ENCODE data around the gene KCND2.
"Not testable (repeated sequence)": the region's sequence is repeated elsewhere in the genome, so short reads cannot be mapped to it uniquely, and the experiment has no call there.

The KCND2 gene

DNA sequence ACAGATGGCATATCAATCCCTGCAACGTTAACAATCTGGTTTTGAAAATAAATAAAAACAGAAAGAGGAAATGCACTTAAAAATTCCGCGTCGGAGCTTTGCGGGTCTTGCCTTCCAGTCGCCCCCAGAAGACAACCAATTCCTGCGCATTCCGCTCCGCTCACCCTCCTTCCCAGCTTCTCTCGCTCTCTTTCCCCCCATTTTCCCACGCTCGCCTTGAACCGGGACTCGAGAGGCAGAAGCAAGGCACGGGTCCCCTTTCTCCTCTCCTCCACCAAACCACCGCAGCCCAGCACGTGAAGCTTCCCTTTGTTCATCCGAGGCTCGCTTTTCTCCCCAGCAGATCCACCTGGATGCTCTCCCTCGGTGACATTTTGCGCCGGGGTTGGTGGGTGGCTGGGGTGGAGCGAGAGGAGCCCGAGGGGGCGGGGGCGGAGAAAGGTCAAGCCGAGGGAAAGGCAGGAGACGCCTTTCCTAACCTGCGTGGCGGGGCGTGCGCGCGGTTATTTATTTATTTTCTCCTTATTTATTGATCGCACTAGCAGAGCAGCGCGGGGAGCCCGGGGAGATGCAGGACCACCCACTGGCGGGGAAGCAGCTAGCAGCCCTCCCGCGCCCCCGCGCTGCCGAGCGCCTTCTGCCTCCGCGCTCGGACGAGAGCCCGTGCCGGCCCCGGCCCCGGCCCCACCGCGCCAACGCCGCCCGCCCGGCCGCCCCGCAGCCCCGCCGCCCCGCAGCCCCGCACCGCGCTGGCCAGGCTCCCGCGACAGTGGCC lies at the start of gene KCND2:
TSS of gene KCND2 (plus strand) at position 475 of the 775 bp plus-strand sequence.
- DNase-seq (ENCODE audit: low read depth) = peak; percentile 12
- TF ChIP-seq, protein P1, sequence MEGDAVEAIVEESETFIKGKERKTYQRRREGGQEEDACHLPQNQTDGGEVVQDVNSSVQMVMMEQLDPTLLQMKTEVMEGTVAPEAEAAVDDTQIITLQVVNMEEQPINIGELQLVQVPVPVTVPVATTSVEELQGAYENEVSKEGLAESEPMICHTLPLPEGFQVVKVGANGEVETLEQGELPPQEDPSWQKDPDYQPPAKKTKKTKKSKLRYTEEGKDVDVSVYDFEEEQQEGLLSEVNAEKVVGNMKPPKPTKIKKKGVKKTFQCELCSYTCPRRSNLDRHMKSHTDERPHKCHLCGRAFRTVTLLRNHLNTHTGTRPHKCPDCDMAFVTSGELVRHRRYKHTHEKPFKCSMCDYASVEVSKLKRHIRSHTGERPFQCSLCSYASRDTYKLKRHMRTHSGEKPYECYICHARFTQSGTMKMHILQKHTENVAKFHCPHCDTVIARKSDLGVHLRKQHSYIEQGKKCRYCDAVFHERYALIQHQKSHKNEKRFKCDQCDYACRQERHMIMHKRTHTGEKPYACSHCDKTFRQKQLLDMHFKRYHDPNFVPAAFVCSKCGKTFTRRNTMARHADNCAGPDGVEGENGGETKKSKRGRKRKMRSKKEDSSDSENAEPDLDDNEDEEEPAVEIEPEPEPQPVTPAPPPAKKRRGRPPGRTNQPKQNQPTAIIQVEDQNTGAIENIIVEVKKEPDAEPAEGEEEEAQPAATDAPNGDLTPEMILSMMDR (IDR thresholded peaks at IDR 0.05; ENCODE audit: low read depth, low read length) = no peak
- TF ChIP-seq POLR2A (IDR thresholded peaks at IDR 0.05; ENCODE audit: extremely low read depth, insufficient read length) = no peak
- no peak for TF ChIP-seq MYC (IDR thresholded peaks at IDR 0.05; ENCODE audit: low read depth, low read length)
- TF ChIP-seq, protein P2, sequence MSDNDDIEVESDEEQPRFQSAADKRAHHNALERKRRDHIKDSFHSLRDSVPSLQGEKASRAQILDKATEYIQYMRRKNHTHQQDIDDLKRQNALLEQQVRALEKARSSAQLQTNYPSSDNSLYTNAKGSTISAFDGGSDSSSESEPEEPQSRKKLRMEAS (IDR thresholded peaks at IDR 0.05; ENCODE audit: low read depth, low read length) = no peak
- H3K4me3 ChIP-seq (ENCODE audit: low read depth, low read length) = no peak within 1 kb of the TSS

DNA sequence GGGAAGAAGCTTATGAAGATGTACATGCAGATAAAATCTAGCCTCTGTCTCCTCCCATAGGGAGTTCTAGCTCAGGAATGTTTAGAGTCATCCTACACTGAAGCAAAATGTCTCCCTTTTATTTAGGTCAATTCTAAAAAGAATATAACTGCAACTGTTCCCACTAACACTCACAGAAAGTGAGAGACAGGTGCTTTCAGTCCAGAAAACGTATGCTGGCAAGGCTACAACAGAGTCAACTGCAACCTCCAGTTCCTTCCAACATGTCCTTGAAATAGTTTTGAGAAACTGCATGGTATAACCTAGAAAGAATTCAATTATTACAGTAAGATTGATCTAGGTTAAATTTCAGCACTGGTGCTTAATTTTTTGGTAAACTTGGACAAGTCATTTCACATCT lies 46.8 kb upstream of the KCND2 start:
- no peak overlapping the region for H3K4me3 ChIP-seq (ENCODE audit: low read depth, low read length)
- DNase-seq (ENCODE audit: low read depth) = no peak
- TF ChIP-seq MYC (IDR thresholded peaks at IDR 0.05; ENCODE audit: low read depth, low read length) = no peak
- TF ChIP-seq POLR2A (IDR thresholded peaks at IDR 0.05; ENCODE audit: extremely low read depth, insufficient read length) = no peak
- TF ChIP-seq, protein P1 (IDR thresholded peaks at IDR 0.05; ENCODE audit: low read depth, low read length) = no peak
- TF ChIP-seq, protein P2 (IDR thresholded peaks at IDR 0.05; ENCODE audit: low read depth, low read length) = no peak

DNA sequence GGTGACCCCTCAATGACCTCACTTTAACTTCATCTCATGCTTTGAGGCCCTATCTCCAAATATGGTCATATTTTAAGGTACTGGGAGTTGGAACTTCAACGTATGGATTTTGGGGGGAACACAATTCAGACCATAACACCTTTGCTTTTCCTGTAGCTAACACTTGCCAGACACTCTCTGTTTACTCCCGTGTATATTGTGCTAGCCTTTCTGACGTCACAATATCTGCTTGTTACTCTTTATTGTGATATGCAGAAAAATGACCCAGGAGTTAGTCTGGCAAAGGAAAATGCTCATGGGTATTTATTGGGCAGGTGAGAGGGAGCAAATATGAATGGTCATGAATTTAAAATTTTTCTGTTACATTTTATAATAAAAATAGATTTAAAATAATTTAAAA lies 45.7 kb upstream of the KCND2 start:
- DNase-seq (ENCODE audit: low read depth) = no peak
- no peak for TF ChIP-seq POLR2A (IDR thresholded peaks at IDR 0.05; ENCODE audit: extremely low read depth, insufficient read length)
- TF ChIP-seq, protein P1 (IDR thresholded peaks at IDR 0.05; ENCODE audit: low read depth, low read length) = no peak
- no peak for TF ChIP-seq MYC (IDR thresholded peaks at IDR 0.05; ENCODE audit: low read depth, low read length)
- TF ChIP-seq, protein P2 (IDR thresholded peaks at IDR 0.05; ENCODE audit: low read depth, low read length) = no peak
- H3K4me3 ChIP-seq (ENCODE audit: low read depth, low read length) = no peak overlapping the region

DNA sequence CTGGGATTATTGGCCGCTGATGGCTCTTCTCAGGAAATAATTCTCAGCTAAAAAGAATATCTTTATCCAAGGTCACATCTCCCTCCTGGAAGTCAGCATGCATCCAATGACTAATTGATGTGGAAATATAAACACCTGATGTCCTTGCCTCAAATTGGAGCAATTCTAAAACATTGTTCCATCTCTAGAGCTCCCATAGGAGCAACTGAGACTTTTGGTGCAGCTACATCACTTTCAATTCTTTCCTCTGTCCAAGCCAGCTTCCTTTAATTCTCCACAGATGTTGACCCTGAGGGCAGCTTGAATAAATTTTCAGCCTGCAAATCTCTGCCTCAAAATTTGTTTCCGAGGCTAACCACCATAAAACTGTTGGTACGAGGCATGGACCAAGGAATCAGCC lies 43.9 kb upstream of the KCND2 start:
- DNase-seq (ENCODE audit: low read depth) = no peak
- TF ChIP-seq, protein P2 (IDR thresholded peaks at IDR 0.05; ENCODE audit: low read depth, low read length) = no peak
- TF ChIP-seq, protein P1 (IDR thresholded peaks at IDR 0.05; ENCODE audit: low read depth, low read length) = no peak
- TF ChIP-seq MYC (IDR thresholded peaks at IDR 0.05; ENCODE audit: low read depth, low read length) (no peak), POLR2A (IDR thresholded peaks at IDR 0.05; ENCODE audit: extremely low read depth, insufficient read length) (no peak)
- H3K4me3 ChIP-seq (ENCODE audit: low read depth, low read length) = no peak overlapping the region

DNA sequence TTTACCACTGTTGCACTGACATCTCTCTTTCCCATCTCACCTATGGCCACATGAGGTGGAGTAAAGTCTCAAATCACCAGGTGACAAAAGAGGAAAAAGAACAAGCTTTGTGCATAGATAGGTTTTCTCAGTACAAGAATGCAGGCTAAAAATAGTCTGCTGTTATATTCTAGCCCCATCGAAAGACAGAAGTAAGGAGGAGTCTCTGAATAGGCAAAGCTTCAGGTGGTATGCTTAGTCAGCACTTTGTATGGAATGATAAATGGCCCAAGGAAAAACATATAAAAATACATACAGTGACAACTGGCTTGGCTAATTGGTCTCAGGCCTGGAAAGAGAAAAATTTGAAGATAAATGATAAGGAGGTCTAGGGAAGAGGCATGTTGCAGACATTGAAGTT lies 39.6 kb upstream of the KCND2 start:
- no peak for DNase-seq (ENCODE audit: low read depth)
- no peak overlapping the region for H3K4me3 ChIP-seq (ENCODE audit: low read depth, low read length)
- TF ChIP-seq MYC (IDR thresholded peaks at IDR 0.05; ENCODE audit: low read depth, low read length) = no peak

DNA sequence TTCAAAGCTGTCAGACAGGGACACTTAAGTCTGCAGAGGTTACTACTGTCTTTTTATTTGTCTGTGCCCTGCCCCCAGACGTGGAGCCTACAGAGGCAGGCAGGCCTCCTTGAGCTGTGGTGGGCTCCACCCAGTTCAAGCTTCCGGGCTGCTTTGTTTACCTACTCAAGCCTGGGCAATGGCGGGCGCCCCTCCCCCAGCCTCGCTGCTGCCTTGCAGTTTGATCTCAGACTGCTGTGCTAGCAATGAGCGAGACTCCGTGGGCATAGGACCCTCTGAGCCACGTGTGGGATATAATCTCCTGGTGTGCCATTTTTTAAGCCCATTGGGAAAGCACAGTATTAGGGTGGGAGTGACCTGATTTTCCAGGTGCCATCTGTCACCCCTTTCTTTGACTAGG lies 32.6 kb upstream of the KCND2 start:
- H3K4me3 ChIP-seq (ENCODE audit: low read depth, low read length); DNase-seq (ENCODE audit: low read depth): not testable (repeated sequence)

DNA sequence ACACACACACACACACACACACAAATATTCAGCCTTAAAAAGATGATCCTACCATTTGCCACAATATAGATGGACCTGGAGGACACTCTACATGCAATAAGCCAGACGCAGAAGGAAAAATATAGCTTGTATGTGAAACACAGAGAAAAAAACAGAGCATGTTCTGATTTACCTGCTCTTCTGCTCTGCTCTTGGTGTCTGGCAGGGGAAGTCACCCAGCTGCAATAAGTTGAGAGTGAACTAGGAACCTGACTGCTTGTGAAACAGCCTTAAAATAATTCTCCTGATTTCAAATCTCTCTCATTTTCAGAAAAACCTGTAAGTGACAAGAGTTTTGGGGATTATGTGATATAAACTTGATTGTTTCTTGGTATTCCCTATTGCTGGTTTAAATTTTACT lies 31.0 kb upstream of the KCND2 start:
- TF ChIP-seq POLR2A (IDR thresholded peaks at IDR 0.05; ENCODE audit: extremely low read depth, insufficient read length) (no peak), MYC (IDR thresholded peaks at IDR 0.05; ENCODE audit: low read depth, low read length) (no peak)
- TF ChIP-seq, protein P1 (IDR thresholded peaks at IDR 0.05; ENCODE audit: low read depth, low read length) = no peak
- TF ChIP-seq, protein P2 (IDR thresholded peaks at IDR 0.05; ENCODE audit: low read depth, low read length) = no peak
- no peak for DNase-seq (ENCODE audit: low read depth)
- no peak overlapping the region for H3K4me3 ChIP-seq (ENCODE audit: low read depth, low read length)

Measured in NB4 (cell line).